H1 (cell line): Measurements from ENCODE around the gene C12orf43. TPM values are rescaled to one million over a fixed set of nuclear protein-coding genes. Genes with fewer than 3 reads are reported as not detected.

ENCODE experiments used
- BACH1 ChIP-seq: IDR thresholded peaks from 2 replicates; pipeline ENCODE4 v1.6.1; 2012; ENCODE audit warnings: low read length, improper control_type of control experiment
- CBX5 ChIP-seq: fragments of 300-800, 300-1000 bp; sonication (generic); IDR thresholded peaks from 2 replicates; pipeline ENCODE4 v1.7.1; 2016; ENCODE audit warnings: antibody characterized with exemption, low read length, low read depth
- CHD7 ChIP-seq: fragments of 300-600 bp; sonication (generic); IDR thresholded peaks from 2 replicates; pipeline ENCODE4 v1.7.1; 2012; ENCODE audit warnings: low read length, moderate library complexity, mild to moderate bottlenecking, inconsistent platforms; ENCODE audit not compliant: insufficient replicate concordance
- HDAC2 ChIP-seq, 2 experiments: fragments of 300-600 bp in 1 of 2; sonication (generic) in 1 of 2; IDR thresholded peaks; 2 replicates each; pipeline ENCODE4 v1.6.1; 2011 to 2012; ENCODE audit warnings: low read depth in 2 of 2, low read length in 2 of 2, mild to moderate bottlenecking in 2 of 2, moderate library complexity in 2 of 2, borderline replicate concordance in 1 of 2, inconsistent platforms in 1 of 2
- MAFK ChIP-seq: IDR thresholded peaks from 2 replicates; pipeline ENCODE4 v1.6.1; 2012; ENCODE audit warnings: low read depth, mild to moderate bottlenecking, improper control_type of control experiment, low read length
- MAX ChIP-seq: IDR thresholded peaks from 2 replicates; pipeline ENCODE4 v1.6.1; 2012; ENCODE audit warnings: inconsistent platforms
- RNF2 ChIP-seq: fragments of 200-900, 300-1000 bp; sonication (generic); IDR thresholded peaks from 2 replicates; pipeline ENCODE4 v1.7.1; 2016; ENCODE audit warnings: borderline replicate concordance, low read depth, mild to moderate bottlenecking, antibody characterized with exemption, low read length; ENCODE audit not compliant: poor library complexity, severe bottlenecking; ENCODE audit errors: missing control alignments
- SP2 ChIP-seq: IDR thresholded peaks from 2 replicates; pipeline ENCODE4 v1.6.1; 2012; ENCODE audit warnings: mild to moderate bottlenecking, low read length, inconsistent platforms
- TEAD4 ChIP-seq: IDR thresholded peaks from 2 replicates; pipeline ENCODE4 v1.6.1; 2012; ENCODE audit warnings: low read depth, low read length, inconsistent platforms, mixed read lengths
- polyA plus RNA-seq, 7 experiments: library from polyadenylated mRNA; depleted of rRNA in 3 of 7; stranded (reverse) in 5 of 7; unstranded in 2 of 7; fragments of >200 nt in 5 of 7; fragments of 200-250 nt in 2 of 7; gene quantifications; 1 replicate in 5 of 7; 2 replicates in 1 of 7; 4 replicates in 1 of 7; pipeline versions ENCODE4 v1.2.1 to v1.2.3, GENCODE V29; 2011 to 2013; ENCODE audit warnings: missing spikeins in 2 of 7, mixed read lengths in 2 of 7
- total RNA-seq: library from RNA; stranded (reverse); fragmentation: NEBNext Ultra II Directional; extraction: Animal tissue kit (Norgen Biotek cat#: 25700); gene quantifications from 2 replicates; pipeline ENCODE4 v1.2.1, GENCODE V29; 2021
- TF ChIP-seq, protein P1 (sequence below): IDR thresholded peaks from 2 replicates; pipeline ENCODE4 v1.6.1; 2012; ENCODE audit warnings: inconsistent platforms

C12orf43 gene
- total and polyA plus RNA-seq, 2 of the 8 experiments (the other 6 are each of a cell fraction or from before 2014, with no cell fraction given) = 9.2 to 22.3 TPM

DNA sequence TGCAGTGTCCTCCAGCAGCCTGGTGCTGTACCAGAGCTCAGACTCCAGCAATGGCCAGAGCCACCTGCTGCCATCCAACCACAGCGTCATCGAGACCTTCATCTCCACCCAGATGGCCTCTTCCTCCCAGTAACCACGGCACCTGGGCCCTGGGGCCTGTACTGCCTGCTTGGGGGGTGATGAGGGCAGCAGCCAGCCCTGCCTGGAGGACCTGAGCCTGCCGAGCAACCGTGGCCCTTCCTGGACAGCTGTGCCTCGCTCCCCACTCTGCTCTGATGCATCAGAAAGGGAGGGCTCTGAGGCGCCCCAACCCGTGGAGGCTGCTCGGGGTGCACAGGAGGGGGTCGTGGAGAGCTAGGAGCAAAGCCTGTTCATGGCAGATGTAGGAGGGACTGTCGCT, 15.2 kb downstream of the C12orf43 start (continued):
- TF ChIP-seq CHD7 (no peak), HDAC2 (IDR thresholded peaks at IDR 0.05; ENCODE audit: borderline replicate concordance in 1 of 2, low read depth in 2 of 2, low read length in 2 of 2) (no peak), MAX (no peak), CBX5 (no peak), MAFK (no peak), RNF2 (no peak), BACH1 (no peak), SP2 (no peak), TEAD4 (no peak)
- TF ChIP-seq, protein P1, sequence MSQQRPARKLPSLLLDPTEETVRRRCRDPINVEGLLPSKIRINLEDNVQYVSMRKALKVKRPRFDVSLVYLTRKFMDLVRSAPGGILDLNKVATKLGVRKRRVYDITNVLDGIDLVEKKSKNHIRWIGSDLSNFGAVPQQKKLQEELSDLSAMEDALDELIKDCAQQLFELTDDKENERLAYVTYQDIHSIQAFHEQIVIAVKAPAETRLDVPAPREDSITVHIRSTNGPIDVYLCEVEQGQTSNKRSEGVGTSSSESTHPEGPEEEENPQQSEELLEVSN = no peak
